ENCODE results near the gene LMX1A.

The LMX1A gene

GRCh38 chr1:165365341-165365740 is 8.8 kb upstream of the LMX1A start:
- no peak for DNase-seq

- DNase-seq, result no peak
These were observed 8.1 kb upstream of the LMX1A start for GRCh38 chr1:165364568-165365133.

GRCh38 chr1:165356876-165357275 is 361 bp upstream of the LMX1A start:
- no peak for DNase-seq

GRCh38 chr1:165355139-165355976 is 1.2 kb downstream of the LMX1A start:
- peak; percentile 28 to 30 for DNase-seq

- peak in 1 of 2 experiments; percentile 20 for DNase-seq
These were observed 1.8 kb downstream of the LMX1A start for GRCh38 chr1:165354739-165355138.

GRCh38 chr1:165353731-165354671 is 2.5 kb downstream of the LMX1A start:
- DNase-seq, result no peak

GRCh38 chr1:165352442-165353293 is 3.8 kb downstream of the LMX1A start:
- DNase-seq, result peak; percentile 23 to 25

- no peak for DNase-seq
These were observed 4.6 kb downstream of the LMX1A start for GRCh38 chr1:165351863-165352441.

- no peak for DNase-seq
These were observed 5.7 kb downstream of the LMX1A start for GRCh38 chr1:165350840-165351239.

GRCh38 chr1:165345502-165345901 is 11.0 kb downstream of the LMX1A start:
- DNase-seq, result no peak

GRCh38 chr1:165344736-165345135 is 11.8 kb downstream of the LMX1A start:
- DNase-seq, result no peak

GRCh38 chr1:165344198-165344597 is 12.3 kb downstream of the LMX1A start:
- DNase-seq, result no peak

- no peak for DNase-seq
These were observed 13.9 kb downstream of the LMX1A start for GRCh38 chr1:165342587-165342986.

- no peak for DNase-seq
These were observed 14.3 kb downstream of the LMX1A start for GRCh38 chr1:165342168-165342567.

GRCh38 chr1:165339164-165339563 is 17.4 kb downstream of the LMX1A start:
- DNase-seq, result no peak

GRCh38 chr1:165330483-165330882 is 26.0 kb downstream of the LMX1A start:
- DNase-seq, result no peak

GRCh38 chr1:165329104-165329503 is 27.4 kb downstream of the LMX1A start:
- no peak for DNase-seq

GRCh38 chr1:165328136-165328535 is 28.4 kb downstream of the LMX1A start:
- no peak for DNase-seq

- DNase-seq, result no peak
These were observed 29.0 kb downstream of the LMX1A start for GRCh38 chr1:165327538-165327937.

GRCh38 chr1:165325460-165326203 is 30.9 kb downstream of the LMX1A start:
- no peak for DNase-seq

GRCh38 chr1:165324050-165324449 is 32.5 kb downstream of the LMX1A start:
- no peak for DNase-seq
